Neutrophil (primary cell): ENCODE data around the gene IL23R.

Experiments used
- H3K27ac ChIP-seq: fragments of 200-600 bp; sonication (generic); 2 replicates; pipeline ENCODE4 v1.5.1; 2016; ENCODE audit warnings: mild to moderate bottlenecking, moderate library complexity
- H3K27me3 ChIP-seq: fragments of 200-600 bp; sonication (generic); 2 replicates; pipeline ENCODE4 v1.6.0; 2016; ENCODE audit warnings: mild to moderate bottlenecking
- H3K36me3 ChIP-seq: fragments of 200-600 bp; sonication (generic); 2 replicates; pipeline ENCODE4 v1.5.1; 2017
- H3K4me1 ChIP-seq, 2 experiments: fragments of 200-600 bp in 1 of 2; sonication (generic) in 1 of 2; 1 replicate in 1 of 2; 2 replicates in 1 of 2; pipeline versions ENCODE4 v1.5.1 to v1.6.1; 2013 to 2016; ENCODE audit warnings: low read depth in 1 of 2, low read length in 1 of 2, mild to moderate bottlenecking in 1 of 2, moderate library complexity in 1 of 2; ENCODE audit not compliant: control insufficient read depth in 1 of 2, insufficient read depth in 1 of 2
- H3K4me3 ChIP-seq, 2 experiments: fragments of 200-600 bp in 1 of 2; sonication (generic) in 1 of 2; 1 replicate in 1 of 2; 2 replicates in 1 of 2; pipeline ENCODE4 v1.5.1; 2013 to 2016; ENCODE audit warnings: low read depth in 1 of 2, low read length in 1 of 2, mild to moderate bottlenecking in 1 of 2, moderate library complexity in 1 of 2
- H3K9me3 ChIP-seq: fragments of 200-600 bp; sonication (generic); 2 replicates; pipeline ENCODE4 v1.5.1; 2016
- CTCF ChIP-seq: fragments of 200-600 bp; sonication (generic); IDR thresholded peaks from 2 replicates; pipeline ENCODE4 v1.5.1; 2016; ENCODE audit warnings: antibody characterized with exemption

Gene IL23R

GRCh38 chr1:67171978-67172377 lies 5.7 kb downstream of the IL23R start:
- no peak overlapping the region for H3K4me3 ChIP-seq
- H3K4me1 ChIP-seq = no peaks in the 10 kb centered on the region
- peaks cover 6% of the 10 kb centered on the region for H3K27me3 ChIP-seq
- no peaks in the 10 kb centered on the region for H3K9me3 ChIP-seq
- TF ChIP-seq CTCF = no peak
- H3K27ac ChIP-seq = no peak overlapping the region
- no peaks in the 10 kb centered on the region for H3K36me3 ChIP-seq

- H3K27ac ChIP-seq = no peak overlapping the region
- TF ChIP-seq CTCF = no peak
Observed at GRCh38 chr1:67173988-67174387, 7.7 kb downstream of the IL23R start.

GRCh38 chr1:67174716-67175284 lies 8.5 kb downstream of the IL23R start:
- H3K9me3 ChIP-seq = no peaks in the 10 kb centered on the region
- H3K27ac ChIP-seq = no peak overlapping the region
- H3K27me3 ChIP-seq = no peaks in the 10 kb centered on the region
- H3K4me3 ChIP-seq = no peak overlapping the region
- H3K4me1 ChIP-seq = no peaks in the 10 kb centered on the region
- H3K36me3 ChIP-seq = no peaks in the 10 kb centered on the region
- TF ChIP-seq CTCF = no peak

More at GRCh38 chr1:67173988-67174387, 7.7 kb downstream of the IL23R start:
- Histone ChIP-seq H3K36me3 (no peaks in the 10 kb centered on the region), H3K4me3 (no peak overlapping the region), H3K9me3 (no peaks in the 10 kb centered on the region), H3K27me3 (no peaks in the 10 kb centered on the region), H3K4me1 (no peaks in the 10 kb centered on the region)

GRCh38 chr1:67175530-67176087 lies 9.4 kb downstream of the IL23R start:
- Histone ChIP-seq H3K27me3 (no peaks in the 10 kb centered on the region), H3K9me3 (no peaks in the 10 kb centered on the region), H3K4me3 (no peak overlapping the region), H3K36me3 (no peaks in the 10 kb centered on the region), H3K27ac (no peak overlapping the region), H3K4me1 (no peaks in the 10 kb centered on the region)
- TF ChIP-seq CTCF = no peak

GRCh38 chr1:67184838-67185421 lies 18.7 kb downstream of the IL23R start:
- Histone ChIP-seq H3K36me3 (no peaks in the 10 kb centered on the region), H3K27me3 (no peaks in the 10 kb centered on the region), H3K27ac (no peak overlapping the region), H3K4me3 (no peak overlapping the region), H3K4me1 (no peaks in the 10 kb centered on the region), H3K9me3 (no peaks in the 10 kb centered on the region)
- TF ChIP-seq CTCF = no peak
